ENCODE data around the gene PTGIR.
A peak's percentile ranks its signal among the peaks of the same experiment; 100 is the strongest.
"Not testable (repeated sequence)": the region's sequence is repeated elsewhere in the genome, so short reads cannot be mapped to it uniquely, and the experiment has no call there.

PTGIR gene

DNA sequence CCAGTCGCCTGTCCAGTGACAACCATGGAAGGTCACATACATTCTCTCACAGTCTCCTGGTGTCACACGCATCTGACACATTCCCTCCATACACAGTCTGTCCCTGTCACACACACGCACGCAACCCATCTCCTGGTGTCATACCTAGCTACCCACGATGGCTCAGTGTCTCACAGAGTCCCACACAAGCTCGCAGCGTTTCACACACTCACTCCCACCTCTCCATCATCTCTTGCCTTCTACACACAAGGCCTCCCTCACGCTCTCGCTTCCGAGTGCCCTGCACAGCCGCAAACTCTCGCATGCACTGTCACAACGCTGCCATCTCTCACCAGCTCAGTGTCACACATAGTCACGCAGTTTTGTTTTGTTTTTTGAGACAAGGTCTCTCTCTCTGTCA lies 12.3 kb upstream of the PTGIR start:
- DNase-seq (ENCODE audit: low spot score): no peak

DNA sequence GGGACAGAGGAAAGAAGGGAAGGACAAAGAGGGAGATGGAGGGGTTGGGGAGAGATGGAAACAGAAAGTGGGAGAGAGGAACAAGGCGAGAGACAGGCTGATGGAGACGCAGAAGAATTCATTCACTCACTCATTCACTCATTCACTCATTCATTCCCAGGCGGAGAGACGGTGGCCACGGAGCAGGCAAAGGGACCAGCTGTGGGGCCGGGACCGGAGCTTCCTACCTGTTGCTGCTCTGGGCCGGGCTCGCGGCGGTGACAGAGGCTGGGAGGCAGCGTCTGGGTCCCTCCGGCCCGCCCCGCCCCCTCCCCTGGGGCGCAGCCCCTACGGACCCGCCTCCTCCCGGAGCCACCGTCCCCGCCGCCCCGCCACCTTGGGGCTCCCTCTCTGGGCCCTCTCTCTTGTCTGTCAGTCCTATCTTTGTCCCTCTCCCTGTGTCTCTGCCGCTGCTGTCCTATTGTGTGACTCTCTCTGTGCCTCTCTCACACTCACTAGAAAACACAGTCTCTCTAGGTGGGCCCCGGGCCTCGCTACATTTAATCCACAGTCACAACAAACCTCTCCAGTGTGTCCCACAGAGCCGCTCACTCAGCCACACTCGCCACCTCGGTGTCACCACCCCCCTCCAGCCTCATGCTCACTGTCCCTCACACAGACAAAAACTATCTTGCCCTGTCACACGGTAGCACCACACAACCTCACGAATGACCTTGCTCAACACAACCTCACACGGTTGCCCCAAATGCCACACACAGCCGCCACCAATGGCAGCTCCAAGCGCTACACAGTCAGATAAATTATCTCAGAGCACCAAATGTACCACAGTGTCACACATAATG lies 11.3 kb upstream of the PTGIR start, which contains the start of gene GNG8:
TSS of gene GNG8 (minus strand) at position 283 of the 842 bp plus-strand sequence. CDS start 1,520 bp downstream, outside the sequence.
- DNase-seq (ENCODE audit: low spot score): no peak

DNA sequence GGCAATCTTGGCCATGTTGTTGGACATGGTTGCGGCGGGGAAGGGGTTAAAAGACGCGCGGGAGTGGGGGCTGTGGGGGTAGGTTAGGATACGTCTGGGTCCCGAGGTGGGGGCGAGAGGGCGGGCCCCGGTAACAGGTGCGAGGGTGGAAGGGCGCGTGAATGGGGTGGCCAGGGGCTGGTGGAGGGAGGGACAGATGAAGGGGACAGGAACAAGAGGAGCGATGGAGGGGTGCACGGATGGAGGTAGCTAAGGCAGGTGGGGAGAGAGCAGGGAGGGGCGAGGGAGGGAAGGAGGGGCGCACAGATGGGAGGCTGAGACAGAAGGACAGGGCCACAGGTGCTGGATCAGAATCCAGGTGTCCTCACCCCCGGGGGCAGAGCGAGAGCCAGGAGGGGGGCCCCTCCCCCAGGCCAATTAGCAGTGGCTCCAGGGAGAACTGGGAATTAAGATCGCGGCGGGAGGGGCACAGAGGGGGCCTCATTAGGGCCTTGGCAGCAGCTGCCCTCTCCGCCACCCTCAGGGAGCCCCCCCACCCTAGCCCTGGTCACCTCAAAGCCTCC lies 9.8 kb upstream of the PTGIR start:
- no peak for DNase-seq (ENCODE audit: low spot score)

DNA sequence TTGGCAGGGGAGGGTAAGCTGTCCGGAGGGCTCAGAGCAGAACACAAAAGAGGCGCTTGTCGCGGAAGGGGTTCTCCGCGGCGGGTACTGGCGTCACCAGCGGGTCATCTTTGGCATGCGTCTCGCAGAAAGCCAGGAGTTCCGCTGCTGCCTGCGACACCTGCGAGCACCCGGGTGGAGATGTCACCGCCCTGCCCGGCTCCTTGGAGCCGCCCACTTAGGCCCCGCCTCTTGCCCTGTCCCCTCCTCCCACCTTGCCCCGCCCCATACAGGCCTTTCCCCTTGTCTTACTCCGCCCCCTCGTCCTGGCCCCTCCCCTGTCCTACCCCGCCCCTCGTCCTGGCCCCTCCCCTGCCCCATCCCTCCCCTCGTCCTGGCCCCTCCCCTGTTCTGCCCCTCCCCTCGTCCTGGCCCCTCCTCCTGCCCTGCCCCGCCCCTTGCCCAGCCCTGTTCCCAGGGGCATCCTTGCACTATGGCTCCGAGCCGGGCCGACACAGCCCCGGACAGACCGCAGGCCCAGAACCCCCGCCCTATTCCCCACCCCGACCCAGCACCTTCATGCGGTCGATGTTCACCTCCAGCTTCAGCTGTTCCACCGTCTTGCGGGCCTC lies 9.3 kb upstream of the PTGIR start:
- peak; percentile 93 for DNase-seq (ENCODE audit: low spot score)

DNA sequence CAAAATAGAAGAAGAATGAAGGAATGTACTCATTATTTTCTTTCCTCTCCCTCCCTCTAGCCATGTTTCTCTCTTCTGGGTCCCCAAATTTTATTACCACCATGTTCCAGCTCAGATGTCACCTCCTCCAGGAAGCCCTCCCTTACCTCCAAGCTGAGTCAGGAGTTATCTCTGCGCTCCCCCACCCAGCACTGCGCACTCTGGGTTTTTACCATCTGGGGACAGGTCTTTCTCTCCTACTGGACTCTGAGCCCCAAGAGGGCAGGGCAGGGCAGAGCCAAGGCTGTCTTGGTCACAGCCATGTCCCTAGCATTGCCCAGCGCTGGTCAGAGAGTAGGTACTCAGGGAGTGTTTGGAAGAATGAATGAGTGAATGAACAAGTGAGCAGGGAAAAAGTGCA lies 8.2 kb upstream of the PTGIR start:
- DNase-seq (ENCODE audit: low spot score): no peak

DNA sequence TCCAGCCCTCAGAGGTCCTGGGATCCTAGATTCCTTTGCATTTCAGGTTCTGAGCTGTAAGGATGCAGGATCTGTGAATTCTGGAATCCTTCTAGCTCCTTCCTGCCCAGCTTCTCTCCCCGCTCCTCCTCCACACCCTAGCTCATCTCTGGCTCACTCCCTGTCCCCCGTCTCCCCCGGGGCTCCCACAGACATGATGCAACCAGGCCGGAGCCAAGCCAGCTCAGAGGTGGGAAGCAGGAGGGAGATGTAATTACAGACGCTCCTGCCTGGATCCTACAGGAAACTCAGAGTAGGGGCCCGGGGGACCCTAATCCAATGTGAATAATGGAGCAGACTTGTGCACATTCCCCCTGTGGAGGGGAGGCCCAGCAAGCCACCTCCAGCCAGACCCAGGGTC lies 6.6 kb upstream of the PTGIR start:
- peak; percentile 66 for DNase-seq (ENCODE audit: low spot score)

DNA sequence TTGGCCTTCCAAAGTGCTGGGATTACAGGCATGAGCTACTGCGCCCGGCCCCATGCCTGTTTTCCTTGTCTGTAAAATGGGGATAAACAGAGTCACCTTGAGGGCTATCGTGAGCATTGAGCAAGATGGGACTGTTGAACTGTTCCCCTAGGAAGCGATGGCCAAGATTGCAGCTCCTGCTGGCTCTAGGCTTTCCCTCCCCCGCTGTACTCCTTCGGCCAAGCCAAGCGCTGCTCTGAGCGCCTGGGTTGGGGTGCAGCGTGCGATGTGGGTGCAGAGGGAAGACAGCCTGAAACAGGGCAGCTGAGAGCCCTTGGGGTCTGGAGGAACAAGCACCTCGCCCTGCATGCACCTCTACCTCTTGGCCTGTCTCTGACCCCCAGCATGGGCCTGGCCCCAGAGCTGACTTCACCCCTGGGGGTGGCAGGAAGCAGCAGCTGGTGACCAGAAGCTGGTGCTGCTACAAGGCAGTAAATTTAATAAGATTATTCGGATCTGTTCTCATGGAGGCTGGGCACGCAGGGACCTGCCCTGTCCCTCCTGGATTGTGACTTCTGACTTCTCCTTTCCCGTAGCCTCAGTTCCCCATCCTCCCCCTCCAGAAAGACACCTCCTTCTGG lies 5.8 kb upstream of the PTGIR start:
- no peak for DNase-seq (ENCODE audit: low spot score)

DNA sequence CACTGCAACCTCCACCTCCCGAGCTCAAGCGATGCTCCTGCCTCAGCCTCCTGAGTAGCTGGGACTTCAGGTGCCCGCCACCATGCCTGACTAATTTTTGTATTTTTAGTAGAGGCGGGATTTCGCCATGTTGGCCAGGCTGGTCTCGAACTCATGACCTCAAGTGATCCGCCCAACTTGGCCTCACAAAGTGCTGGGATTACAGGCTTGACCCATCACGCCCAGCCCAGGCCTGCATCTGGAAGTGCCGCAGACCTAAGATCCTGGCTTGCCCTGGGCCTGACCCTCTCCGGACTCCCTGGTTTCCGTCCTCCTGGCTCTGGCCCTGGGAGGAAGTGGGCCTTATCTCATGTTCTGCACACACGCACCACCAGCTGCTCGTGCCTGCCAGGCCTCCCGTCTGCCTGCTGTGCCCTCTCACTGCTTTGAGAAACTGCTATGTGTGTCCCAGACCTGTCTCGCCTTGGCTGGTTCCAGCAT lies 4.7 kb upstream of the PTGIR start:
- no peak for DNase-seq (ENCODE audit: low spot score)

DNA sequence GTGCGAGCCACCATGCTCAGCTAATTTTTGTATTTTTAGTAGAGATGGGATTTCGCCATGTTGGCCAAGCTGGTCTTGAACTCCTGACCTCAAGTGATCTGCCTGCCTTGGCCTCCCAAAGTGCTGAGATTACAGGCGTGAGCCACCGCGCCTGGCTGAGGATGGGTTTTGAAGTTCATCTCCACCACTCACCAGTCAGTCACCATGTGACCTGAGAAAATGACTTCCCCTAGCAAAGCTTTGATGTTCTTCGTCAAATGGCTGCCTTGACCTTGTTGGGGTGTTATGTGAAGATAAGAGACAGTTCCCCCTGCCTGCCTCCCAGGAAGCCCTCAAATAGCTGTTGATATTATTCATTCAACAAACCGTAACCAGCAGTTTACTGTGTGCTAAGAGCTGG lies 4.1 kb upstream of the PTGIR start:
- not testable (repeated sequence) for DNase-seq (ENCODE audit: low spot score)

DNA sequence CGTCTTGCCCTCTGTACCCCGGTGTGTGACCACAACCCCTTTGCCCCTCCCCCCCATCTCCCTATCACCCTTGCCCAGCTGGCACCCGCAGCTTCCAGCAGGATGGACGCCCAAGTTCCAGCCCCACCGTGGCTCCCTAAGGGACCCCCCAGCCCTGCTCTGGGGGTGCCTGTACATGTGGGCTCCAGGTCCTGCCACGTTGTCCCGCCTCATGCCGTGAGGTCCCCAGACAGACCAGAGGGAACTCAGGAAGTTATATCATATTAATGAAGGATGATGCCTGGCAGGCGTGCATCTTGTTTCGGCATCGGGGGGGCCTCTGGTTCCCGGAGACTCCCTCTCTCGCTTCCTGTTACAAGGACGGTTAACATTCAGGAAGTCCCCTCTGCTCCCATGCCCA lies 1.6 kb upstream of the PTGIR start:
- no peak for DNase-seq (ENCODE audit: low spot score)

DNA sequence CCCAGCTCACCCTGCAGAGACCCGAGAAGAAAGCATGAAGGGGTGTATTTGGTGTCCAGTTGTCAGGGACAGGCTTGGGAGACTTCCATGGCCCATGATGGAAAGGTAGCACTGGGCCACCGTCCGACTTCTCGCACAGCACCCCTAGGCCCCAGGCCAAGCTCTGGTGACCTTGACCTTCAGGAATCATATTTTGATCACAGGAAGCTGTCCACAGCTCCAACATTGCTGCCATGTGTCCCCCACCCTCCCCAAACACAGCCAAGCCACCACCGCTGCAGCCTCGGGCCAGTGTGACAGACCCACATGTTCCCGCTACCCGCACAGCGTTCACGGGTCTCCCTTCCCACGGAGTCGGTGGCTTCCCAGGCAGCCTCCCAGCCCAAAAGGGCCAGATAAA lies 842 bp upstream of the PTGIR start:
- no peak for DNase-seq (ENCODE audit: low spot score)

DNA sequence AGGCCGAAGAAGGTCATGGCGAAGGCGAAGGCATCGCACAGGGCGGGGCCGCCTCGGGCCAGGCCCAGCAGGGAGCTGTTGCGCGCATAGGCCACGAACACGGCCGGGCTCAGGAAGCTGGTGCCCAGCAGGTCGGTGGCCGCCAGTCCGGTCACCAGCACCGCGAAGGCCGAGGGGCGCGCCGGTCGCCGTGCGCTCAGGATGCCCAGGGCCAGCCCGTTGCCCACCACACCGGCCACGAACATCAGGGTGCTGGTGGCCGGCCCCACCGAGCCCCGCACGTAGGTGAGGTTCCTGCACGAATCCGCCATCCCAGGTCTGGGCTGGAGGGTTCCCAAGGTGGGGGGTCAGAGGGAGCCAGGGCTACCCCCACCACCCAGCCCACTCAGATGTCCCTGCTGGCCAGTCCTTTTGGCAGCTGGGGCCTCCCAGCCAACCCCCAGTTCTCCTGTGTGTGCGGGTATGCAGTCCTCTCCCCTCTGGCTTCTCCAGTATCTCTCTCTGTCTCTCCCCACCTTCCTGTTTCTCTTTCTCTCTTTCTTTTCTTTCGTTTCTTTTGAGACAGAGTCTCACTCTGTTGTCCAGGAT lies 880 bp downstream of the PTGIR start:
- no peak for DNase-seq (ENCODE audit: low spot score)

DNA sequence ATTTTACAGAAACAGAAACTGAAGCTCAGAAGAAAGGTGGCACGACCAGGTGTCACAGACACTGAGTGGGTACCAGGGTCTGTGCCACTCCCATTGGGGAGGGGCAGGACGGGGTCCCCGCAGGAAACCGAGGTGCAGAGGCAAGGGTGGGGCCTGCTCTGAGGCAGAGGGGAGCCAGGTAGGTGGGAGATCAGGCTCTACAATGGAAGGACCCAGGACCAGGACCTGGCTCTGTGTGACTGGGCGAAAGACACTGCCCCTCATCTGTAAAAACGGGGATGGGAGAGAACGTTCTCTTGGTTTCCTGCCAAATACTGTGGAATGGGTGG lies 2.8 kb downstream of the PTGIR start:
- no peak for DNase-seq (ENCODE audit: low spot score)

DNA sequence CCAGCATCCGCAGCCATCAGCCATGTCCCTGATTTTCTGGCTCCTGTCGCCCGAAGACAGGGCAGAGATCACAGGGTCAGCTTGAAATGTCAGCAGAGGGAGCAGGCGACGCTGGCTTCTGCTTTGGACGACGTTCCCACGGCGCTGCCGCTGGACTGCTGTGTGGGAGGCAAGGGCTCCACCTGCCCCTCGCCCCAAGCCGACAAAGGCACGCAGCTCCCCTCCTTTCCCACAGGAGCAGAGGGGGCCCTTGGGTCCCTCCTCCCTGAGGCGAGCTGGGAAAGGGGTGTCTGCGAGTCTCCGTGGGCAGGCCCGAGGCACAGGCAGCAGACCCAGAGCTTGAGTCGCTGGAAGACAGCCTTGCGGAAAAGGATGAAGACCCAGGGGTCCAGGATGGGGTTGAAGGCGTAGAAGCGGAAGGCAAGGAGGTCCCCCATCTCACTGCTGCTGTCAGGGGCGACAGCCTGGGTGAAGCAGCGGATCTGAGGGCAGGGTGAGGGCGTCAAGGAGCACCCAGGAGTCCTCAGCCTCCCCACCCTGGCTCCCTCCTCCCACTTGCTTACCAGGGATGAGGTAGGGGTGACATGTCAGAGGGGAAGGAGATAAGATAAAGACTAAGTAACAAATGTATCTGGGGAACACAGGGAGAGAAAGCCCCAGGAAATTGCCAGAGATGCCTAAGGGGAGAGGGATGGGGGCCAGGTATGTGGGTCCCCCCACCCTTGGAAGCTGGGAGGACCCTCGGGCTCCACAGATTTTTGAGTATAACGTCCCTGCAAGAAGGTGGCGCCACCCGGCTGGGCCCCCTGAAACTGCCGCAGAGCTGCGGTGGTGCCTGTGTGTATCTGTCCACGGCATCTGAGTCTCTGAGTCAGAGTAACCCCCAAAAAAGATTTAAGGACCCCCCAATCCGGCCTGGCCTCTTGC lies 3.4 kb downstream of the PTGIR start:
- DNase-seq (ENCODE audit: low spot score): no peak

DNA sequence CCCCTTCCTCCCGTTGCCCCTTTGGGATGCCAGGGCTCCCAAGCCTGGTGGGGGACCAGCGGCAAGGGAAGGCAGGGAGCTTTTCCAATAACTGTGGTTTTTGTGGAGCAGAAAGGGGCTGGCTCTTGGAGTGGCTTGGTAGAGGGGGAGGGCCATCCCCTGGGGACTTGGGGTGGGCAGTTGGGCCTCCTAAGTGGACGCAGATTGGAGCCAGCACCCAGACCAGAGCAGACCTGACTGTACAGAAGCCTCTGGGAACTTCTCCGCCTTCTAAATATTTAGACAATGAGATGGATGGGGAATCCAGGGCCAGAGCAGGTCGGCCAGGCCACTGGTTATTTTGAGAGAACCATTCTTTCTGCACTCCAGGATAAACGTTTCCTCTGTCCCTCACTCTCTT lies 4.2 kb downstream of the PTGIR start:
- no peak for DNase-seq (ENCODE audit: low spot score)

DNA sequence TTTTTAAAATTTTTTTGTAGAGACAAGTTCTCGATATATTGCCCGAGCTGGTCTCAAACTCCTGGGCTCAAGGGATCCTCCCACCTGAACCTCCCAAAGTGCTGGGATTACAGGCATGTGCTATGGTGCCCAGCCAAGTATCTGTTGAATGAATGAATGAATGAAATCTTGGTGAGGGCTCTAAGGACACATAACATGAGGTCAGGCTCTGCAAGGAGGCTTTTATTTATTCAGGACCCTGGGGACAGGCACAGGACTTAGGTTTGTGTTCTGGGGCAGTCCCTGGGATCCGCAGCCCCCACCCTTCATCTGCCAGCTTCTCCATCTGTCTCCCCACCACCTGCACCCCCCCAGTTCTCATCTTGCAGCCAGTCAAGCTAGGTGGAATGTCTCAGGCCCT lies 4.6 kb downstream of the PTGIR start:
- no peak for DNase-seq (ENCODE audit: low spot score)

DNA sequence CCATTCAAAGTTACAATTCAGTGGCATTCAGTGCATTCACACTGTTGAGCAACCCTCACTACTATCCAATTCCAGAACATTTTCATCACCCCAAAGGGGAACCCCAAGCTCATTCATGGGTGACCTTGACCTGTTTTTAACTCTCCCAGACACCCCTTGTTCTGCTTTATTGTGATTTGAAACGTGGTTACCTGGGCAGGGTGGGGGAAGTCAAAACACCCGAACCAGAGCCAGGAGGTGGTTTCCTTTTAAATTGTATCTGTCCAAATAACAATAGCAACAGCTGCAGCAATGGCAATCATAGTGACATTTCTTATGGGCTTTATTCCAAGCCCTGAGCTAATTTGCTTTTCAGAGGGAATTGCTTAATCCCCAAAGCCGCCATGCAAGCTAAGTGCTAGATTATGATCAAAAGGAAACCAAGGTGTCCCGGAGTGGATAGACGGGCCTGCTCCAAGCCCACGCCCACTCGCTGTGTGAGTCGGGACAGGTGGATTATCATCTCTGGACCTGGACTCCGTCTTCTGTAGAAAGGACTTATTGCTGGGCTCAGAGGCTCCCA lies 6.1 kb downstream of the PTGIR start:
- no peak for DNase-seq (ENCODE audit: low spot score)

DNA sequence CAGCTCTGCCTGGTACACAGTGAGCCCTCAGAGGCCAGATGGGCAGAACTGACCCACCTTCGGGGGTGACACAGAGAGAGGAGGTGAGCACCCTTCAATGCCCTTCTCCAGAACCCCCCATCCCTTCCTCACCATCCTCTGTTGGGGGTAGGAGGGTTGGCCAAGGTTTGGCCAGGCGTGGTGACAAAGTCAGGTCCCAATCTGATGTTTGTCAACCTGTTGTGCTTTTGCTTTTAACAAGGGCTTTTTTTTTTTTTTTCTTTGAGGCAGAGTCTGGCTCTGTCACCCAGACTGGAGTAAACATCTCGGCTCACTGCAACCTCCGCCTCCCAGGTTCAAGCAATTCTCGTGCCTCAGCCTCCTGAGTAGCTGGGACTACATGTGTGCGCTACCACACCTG lies 7.3 kb downstream of the PTGIR start:
- no peak for DNase-seq (ENCODE audit: low spot score)

DNA sequence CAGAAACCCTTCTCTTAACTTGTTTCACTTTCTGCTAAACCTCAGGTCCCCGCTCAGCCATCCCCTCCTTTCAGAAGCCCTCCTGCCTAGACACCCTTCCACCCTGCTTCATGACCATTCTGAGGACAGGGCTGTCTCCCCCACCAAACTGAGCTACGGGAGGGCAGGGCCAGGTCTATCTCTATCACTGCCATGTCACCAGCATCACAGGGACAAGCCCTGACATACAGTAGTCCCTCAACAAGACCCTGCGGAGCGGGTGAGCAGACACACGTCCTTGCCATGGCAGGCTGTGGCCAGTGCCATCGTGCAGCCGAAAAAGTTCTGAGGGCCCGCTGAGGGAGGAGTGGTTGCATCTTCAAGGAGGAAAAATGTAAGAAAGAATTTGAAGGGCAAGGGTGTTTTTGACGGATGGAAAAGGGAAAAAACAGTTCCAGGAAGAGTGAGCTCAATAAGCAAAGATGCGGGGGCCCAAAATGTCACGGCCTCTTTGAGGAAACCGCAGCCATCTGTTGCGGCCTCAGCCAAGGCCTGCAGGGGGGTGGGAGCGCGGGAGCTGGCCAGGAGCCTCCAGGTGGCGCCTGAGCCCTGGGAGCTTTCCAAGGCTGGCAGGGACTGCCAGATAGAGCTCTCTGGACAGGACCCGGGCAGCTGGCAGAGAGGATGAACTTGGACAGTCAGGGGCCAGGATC lies 8.1 kb downstream of the PTGIR start:
- DNase-seq (ENCODE audit: low spot score): peak; percentile 51

DNA sequence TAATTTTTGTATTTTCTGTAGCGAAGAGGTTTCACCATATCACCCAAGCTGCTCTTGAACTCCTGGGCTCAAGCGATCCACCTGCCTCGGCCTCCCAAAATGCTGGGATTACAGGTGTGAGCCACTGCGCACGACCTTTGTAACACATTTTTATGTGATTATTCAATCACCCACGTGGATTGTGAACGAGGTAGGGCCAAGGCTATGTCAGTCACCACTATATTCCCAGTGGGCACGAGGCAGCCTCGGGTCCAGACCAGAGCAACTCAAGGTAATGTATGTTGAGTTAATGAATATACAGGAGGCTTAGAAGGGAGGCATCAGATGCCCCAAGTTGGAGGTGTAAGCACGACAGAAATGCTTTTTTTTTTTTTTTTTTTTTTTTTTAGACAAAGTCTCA lies 8.9 kb downstream of the PTGIR start:
- no peak for DNase-seq (ENCODE audit: low spot score)
